ENCODE data around the gene ARL3.

ARL3 gene

GRCh38 chr10:102732661-102733060 lies 18.5 kb upstream of the ARL3 start:
- FAIRE-seq (no peak), DNase-seq (ENCODE audit: insufficient read length, low spot score) (no peak)
- no peak for TF ChIP-seq CTCF (IDR thresholded peaks at IDR 0.05; ENCODE audit: insufficient read depth, missing control alignments)

GRCh38 chr10:102731222-102731800 lies 17.1 kb upstream of the ARL3 start:
- DNase-seq (ENCODE audit: insufficient read length, low spot score) (no peak), FAIRE-seq (no peak)
- no peak for TF ChIP-seq CTCF (IDR thresholded peaks at IDR 0.05; ENCODE audit: insufficient read depth, missing control alignments)

- FAIRE-seq (no peak), DNase-seq (ENCODE audit: insufficient read length, low spot score) (peak; percentile 68)
- TF ChIP-seq CTCF (IDR thresholded peaks at IDR 0.05; ENCODE audit: insufficient read depth, missing control alignments): peak; percentile 91
Measured at GRCh38 chr10:102729029-102730026, 15.1 kb upstream of the ARL3 start.

GRCh38 chr10:102727037-102727818 lies 13.0 kb upstream of the ARL3 start:
- FAIRE-seq (no peak), DNase-seq (ENCODE audit: insufficient read length, low spot score) (no peak)

GRCh38 chr10:102726274-102726673 lies 12.1 kb upstream of the ARL3 start:
- FAIRE-seq: no peak
- DNase-seq (ENCODE audit: insufficient read length, low spot score): no peak

More at GRCh38 chr10:102727037-102727818, 13.0 kb upstream of the ARL3 start:
- TF ChIP-seq CTCF (IDR thresholded peaks at IDR 0.05; ENCODE audit: insufficient read depth, missing control alignments): no peak

GRCh38 chr10:102723989-102724388 lies 9.8 kb upstream of the ARL3 start:
- TF ChIP-seq CTCF (IDR thresholded peaks at IDR 0.05; ENCODE audit: insufficient read depth, missing control alignments): no peak
- no peak for FAIRE-seq
- no peak for DNase-seq (ENCODE audit: insufficient read length, low spot score)

More at GRCh38 chr10:102726274-102726673, 12.1 kb upstream of the ARL3 start:
- no peak for TF ChIP-seq CTCF (IDR thresholded peaks at IDR 0.05; ENCODE audit: insufficient read depth, missing control alignments)
